HG03045 (cell line): Measurements from ENCODE around the gene FGFRL1.
"Not testable (repeated sequence)": the region's sequence is repeated elsewhere in the genome, so short reads cannot be mapped to it uniquely, and the experiment has no call there.

Source experiments
- ATAC-seq: cut with Tn5 transposase; IDR thresholded peaks from one replicate; pipeline ENCODE4 v1.9.1; 2021; ENCODE audit warnings: mild to moderate bottlenecking, moderate library complexity; ENCODE audit not compliant: unreplicated experiment

The FGFRL1 gene

DNA sequence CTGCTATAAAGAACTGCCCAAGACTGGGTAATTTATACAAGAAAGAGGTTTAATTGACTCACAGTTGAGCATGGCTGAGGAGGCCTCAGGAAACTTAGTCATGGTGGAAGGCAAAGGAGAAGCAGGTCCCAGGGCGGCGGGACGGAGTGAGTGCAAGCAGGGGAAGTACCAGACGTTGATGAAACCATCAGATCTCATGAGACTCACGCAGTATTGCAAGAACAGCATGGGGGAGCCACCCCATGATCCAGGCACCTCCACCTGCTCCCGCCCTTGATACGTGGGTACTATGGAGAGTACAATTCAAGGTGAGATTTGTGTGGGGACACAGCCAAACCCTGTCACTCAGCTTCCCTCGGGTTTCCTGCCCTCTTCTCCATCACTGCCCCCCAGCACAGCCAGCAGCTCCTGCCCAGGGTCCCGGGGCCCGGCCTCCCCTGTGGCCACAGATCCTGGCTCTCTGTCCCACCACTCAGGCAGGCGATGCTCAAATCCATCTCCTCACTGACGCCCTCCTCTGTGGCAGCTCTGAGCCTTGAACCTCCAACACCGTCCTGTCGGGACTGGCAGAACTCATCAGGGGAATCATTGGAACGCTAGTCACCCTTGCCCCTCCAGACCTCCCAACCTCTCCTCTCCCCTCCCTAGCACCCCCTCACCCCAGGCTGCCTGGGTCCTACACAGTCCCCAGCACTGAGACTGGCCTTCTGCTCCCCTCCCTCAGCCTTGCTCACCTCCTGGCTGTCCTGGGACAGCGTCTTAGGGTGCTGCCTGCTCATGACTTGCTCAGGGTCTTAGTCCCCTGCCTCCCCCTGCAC, 37.6 kb downstream of the FGFRL1 start:
- ATAC-seq: no peak

DNA sequence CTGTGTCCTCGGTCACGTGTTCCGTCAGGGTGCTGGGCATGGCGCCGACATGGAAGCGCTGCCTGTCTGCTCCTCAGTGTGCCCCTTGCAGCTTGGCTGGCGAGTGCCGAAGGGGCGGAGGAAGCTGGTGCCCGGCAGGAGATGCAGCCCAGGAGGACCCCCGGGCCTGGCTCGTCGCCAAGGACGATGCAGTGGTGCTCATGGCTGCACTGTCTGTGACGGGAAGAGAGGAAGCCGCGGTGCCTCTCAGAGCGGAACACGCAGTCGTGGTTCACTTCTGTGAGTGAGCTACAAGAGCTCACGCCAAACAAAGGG, 38.1 kb downstream of the FGFRL1 start:
- ATAC-seq: no peak

DNA sequence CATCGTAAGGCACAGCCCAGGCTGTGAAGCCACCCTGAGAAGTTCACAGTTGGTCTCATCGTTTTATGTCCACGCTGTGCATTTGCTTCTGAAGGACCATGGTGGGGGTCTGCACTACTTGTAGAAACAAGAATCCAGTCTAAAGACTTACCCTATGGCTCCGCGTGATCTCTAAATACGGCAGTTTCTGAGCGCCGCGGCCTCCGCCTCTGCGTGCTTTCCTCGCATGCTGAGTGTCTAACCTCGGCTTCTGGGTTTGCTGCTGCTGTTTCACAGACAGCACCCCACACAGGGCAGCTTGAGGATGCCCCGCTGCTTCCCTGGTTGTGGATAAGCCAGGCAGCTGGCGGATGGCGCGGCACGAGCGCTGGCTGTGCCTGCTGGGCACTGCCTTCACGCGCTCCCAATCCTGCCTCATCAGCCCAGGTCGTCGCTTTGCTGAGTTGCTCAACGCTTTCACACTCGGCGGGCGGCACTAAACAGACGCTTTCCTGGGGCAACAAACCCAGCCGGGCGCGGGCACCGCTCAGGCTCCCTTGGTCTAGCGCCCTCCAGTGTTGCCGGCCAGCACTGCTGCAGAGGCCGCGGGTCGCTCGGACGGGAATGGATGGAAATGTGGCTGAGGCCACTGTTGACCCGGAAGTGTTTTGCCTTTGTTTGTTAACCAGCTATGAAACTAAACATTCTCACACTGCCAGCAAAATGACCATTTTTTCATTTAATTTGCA, 39.2 kb downstream of the FGFRL1 start:
- ATAC-seq: no peak

DNA sequence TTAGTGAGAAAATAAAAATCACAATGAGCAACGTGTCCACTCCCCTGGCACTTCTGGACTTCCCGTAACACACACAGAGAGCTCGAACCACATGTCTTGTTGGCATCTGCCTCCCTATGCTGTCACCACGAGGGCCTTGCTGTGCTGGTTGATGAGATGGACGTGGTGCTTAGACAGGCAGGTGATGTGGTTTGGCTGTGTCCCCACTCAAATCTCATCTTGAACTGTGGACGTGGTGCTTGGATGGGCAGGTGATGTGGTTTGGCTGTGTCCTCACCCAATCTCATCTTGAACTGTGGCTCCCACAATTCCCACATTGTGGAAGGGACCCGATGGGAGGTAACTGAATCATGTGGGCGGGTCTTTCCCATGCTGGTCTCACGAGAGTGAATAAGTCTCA, 40.0 kb downstream of the FGFRL1 start:
- no peak for ATAC-seq

DNA sequence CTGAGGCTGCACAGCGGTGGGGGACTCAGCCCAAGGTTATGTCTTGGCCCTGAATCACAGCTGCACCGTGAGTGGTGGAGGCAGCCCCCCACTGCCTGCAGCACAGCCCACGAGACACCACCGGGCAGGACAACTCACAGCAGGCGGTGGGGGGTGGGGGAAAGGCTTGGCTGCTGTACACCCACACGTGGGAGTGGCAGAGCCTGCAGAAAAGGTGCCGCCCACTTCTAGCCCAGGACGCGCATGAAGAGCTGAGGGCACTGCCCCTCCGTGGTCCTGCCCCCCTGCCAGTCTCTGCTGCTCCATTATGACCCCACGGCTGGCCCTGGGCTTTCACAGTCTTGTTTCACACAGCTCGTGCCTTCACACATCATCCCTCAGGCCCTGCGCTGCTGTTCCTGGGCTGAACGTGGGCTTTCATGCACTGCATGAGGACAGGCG, 40.8 kb downstream of the FGFRL1 start:
- ATAC-seq: no peak

DNA sequence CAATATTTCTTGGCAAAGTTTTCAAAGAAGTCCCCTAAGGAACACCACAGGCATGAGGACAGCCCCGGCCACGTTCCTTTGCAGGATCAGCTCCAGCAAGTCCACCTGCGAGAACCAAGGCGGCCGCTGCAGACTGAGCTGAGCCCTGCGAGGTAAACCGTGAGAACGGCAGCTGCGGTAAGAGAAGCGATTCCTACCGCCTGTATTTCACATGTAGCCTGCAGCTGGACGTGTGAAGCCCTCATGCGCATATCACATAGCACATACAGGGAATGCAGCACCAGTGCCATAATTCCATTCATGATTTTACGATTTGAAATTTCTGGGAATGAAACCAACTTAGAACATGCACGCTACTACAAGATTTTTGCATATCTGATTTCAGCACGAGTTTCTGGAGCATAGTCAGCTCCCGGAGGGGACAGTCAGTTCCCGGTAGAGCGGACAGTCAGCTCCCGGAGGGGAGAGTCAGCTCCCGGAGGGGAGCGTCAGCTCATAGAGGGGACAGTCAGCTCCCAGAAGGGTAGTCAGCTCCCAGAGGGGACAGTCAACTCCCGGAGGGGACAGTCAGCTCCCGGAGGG, 41.7 kb downstream of the FGFRL1 start:
- no peak for ATAC-seq

DNA sequence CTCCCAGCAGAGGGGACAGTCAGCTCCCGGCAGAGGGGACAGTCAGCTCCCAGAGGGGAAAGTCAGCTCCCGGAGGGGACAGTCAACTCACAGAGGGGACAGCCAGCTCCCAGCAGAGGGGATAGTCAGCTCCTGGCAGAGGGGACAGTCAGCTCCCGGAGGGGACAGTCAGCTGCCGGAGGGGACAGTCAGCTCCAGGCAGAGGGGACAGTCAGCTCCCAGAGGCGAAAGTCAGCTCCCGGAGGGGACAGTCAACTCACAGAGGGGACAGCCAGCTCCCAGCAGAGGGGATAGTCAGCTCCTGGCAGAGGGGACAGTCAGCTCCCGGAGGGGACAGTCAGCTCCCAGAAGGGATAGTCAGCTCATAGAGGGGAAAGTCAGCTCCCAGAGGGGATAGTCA, 42.5 kb downstream of the FGFRL1 start:
- not testable (repeated sequence) for ATAC-seq

DNA sequence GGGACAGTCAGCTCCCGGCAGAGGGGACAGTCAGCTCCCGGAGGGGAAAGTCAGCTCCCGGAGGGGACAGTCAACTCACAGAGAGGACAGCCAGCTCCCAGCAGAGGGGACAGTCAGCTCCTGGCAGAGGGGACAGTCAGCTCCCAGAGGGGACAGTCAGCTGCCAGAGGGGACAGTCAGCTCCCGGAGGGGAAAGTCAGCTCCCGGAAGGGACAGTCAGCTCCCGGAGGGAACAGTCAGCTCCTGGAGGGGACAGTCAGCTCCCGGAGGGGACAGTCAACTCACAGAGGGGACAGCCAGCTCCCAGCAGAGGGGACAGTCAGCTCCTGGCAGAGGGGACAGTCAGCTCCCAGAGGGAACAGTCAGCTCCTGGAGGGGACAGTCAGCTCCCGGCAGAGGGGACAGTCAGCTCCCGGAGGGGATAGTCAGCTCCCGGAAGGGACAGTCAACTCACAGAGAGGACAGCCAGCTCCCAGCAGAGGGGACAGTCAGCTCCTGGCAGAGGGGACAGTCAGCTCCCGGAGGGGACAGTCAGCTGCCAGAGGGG, 43.3 kb downstream of the FGFRL1 start:
- not testable (repeated sequence) for ATAC-seq

DNA sequence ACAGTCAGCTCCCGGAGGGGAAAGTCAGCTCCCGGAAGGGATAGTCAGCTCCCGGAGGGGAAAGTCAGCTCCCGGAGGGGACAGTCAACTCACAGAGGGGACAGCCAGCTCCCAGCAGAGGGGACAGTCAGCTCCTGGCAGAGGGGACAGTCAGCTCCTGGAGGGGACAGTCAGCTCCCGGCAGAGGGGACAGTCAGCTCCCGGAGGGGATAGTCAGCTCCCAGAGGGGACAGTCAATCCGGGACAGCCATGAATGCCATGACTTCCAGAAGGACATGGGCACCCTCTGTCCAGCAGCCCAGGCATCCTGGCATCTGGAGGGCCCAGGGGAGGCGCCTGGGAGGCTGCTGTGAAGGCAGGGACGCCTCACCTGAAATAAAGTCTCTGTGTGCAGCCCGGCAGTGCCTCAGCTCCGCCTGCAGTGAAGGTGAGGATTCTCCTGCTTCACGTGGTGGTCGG, 43.8 kb downstream of the FGFRL1 start:
- ATAC-seq: not testable (repeated sequence)

DNA sequence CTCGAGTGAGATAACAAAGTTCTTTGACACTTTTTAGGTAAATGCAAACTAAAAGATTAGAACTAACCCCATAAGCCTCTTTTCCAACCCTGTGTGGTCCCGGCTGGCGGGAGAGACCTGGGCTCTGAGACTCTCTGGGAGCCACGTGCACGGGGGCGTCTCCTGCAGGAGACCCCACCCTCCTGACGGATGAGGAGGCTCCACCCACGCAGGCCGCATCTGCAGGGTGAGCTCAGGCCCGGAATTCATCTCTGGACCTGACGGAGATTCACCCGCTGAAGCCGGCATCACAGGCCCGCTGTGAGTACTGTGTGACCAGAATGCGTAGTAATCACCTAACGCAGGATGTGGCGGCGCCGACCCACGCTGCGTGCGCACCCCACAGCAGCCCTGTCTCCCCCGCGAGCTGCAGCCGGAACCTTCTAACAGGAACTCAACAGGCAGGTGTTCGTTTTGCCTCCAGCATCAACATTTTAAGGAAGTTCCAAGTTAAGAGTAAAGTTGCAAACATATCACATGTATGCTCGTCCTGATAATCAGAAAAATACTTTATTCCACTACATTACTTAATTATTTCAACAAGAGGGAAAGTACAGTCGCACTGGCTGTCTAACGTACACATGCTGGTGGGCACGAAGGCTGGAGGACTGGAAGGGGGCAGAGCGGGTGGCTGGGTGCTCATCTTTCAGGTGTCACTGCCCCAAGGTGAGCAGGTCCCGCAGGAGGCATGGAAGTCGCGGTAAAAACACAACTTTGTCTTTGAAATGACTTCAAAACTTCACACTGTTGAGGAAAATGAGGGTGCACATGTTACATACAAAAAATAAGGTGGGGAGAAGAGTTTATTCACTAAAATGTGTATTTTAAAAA, 44.5 kb downstream of the FGFRL1 start:
- ATAC-seq: no peak

DNA sequence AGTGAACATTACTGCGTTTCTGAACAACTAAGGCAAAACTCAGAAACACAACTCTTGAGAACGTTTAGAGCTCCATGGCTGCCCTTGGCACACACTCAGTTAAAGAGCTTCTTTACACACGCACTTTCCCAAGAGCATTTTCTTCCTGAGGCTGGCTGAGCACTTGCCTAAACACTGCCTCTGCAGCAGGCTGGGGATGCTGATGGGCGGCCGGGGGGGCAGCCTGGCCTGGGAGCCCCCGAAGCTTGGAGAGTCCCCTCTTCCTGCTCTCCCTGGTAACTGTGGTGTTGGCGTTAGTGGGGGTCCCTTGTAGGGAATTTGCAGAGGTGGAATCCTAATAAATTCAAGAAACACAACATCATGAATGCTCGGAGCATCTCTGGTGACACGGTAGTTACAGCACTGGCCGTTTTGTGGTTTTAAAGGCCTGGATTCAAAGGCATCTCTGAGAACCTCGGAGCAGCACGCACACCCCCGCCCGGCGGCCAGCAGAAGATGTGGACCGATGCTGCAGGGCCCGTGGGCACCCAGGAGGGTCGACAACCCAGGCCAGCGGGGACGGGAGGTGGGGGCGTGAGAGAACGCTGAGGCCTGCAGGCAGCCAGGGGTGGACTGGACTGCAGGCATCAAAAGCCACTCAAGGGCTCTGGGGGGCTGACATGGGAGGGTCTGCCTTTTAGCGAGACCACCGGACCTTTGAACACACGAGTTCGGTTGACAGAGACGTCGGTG, 45.4 kb downstream of the FGFRL1 start:
- ATAC-seq: no peak

DNA sequence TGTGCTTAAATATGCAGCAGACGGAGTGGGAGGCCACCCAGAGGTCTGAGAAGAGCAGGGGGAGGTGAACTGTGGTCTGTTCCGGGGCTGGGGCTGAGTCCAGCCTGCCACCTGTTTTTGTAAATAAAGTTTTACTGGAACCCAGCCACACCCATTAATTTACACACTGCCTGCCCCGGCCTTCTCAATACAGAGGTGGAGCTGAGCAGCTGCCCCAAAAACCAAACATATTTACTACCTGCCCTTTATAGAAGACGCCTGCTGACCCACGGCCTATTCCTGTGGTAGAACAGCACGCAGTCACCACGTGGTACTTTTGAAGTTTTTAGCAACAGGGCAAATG, 45.9 kb downstream of the FGFRL1 start:
- ATAC-seq: no peak

DNA sequence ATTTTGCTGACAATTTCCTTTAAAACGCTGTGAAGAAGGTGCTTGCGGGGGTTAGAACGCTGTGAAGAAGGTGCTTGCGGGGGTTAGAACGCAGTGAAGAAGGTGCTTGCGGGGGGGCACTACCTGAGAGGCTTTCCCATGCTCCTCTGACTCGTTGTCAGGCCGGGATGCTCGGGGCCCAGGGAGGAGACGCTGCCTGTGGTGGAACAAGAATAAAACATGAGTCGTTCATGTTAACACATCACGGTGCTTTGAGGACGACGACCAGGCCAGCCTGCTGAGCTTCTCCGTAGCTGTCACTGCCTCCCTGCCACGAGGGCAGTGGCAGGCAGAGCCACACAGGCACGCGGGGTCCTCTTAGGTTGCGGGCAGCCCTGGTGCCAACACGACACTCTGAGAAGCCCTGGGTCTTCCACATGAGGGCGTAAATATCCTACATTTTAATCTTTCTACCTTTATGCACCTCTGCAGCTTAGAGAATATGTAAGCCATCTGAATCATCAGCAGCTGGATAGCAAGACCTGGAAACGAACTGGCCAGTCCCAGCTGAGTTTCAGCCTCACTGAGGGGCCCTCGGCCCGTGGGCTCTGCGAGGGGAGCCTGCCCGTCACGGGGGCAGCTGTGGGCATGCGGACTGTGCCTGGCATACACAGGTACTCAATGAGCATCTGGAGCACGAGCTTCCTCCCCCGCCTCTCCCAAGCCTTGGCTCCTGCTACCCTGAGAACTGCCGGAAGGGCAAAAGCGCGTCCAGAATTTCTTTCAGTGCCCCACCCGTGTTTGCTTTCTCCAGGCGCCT, 47.0 kb downstream of the FGFRL1 start:
- ATAC-seq: no peak

DNA sequence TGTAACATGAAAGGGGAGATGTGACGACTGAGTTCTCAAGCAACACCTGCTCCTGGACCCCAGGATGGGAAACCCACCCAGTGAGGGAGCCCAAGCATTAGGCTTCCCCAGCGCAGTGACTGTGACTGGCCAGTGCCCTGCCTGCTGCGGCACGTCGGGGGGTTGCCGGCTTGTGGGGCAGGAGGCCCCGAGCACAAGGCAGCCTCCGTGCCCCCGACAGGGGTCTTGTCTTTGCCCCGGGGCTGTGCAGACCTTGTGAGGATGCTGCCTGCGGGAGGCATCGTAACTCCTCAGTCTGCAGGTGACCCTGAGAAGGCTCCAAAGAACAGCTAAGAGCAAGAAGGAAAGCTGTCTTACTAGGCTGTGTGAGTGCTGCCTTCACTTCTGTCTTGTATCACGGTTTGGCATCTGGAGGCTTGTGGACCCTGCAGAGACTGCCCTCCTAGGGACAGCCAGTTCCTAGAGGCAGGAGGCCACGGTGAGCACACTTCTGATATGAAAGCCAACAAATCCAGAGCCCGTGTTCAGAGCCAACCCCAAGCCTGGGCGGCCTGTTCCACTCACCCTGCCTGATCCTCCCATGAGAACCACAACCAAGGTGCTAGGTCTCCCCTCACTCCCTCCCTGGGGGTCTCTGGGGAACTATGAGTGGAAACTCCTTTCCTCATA, 47.7 kb downstream of the FGFRL1 start:
- no peak for ATAC-seq

DNA sequence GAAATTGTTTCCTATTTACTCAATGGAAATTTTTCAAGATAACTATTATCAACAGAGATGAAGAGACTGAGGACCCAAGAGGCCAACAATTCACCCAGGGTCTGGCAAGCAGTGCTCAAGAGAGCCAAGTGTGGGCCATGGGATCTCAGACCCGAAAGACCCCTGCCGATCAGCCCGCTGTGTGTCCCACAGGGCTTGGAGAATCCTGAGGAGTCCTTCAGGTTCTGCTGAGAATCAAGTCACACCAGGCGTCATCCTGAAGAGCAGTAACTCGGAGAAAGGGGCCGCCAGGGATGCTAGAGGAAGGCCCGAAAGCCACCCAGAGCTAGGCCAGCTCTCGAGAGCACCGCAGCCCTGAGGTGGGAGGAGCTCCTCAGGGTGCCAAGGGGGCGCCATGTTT, 48.7 kb downstream of the FGFRL1 start:
- no peak for ATAC-seq

DNA sequence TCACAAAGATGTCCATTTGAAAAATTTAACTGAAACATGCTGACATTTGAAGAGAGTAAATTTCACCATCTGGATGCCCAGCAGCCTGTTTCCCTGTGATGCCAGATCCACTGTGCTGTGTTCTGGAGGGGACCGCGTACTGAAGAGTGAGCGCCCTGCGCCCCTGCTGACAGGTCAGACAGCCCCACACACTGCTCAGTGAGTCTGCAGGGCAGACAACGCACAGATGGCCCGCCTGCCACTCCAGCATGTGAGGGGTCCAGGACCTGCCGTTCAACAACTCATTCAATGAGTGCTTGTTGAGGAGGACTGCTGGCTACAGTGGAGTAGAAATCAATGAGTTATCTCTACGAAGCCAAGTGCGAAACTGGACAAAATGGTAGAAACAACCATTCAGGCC, 49.2 kb downstream of the FGFRL1 start:
- ATAC-seq: no peak

DNA sequence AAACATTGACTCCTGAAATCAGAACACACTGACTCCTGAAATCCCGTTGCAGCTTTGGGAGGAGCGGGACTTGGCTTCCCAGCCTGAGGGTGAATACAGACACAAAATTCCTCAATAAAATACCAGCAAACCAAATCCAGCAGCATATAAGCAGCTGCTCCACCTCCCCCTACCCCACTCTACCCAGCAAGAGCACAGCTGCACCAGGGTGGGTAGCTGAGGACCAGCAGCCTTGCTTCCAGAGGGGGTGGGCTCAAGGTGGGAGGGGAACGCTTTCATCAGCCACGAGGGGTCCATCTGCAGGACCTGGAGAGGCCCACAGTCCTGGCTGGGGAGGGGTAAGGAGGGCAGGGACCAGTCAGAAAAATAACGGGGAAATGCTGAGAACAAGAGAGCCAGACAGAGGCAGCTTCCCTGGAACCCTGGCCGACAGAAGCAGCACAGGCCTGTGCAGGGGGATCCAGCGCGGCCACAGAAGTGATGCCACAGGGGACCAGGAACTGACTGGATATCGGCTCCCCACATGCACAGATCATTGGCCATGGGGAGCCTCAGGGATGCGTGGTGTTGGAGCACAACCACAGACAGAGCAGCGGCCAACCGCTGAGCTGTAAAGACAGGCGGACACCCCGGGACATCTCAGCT, 49.8 kb downstream of the FGFRL1 start:
- ATAC-seq: no peak

DNA sequence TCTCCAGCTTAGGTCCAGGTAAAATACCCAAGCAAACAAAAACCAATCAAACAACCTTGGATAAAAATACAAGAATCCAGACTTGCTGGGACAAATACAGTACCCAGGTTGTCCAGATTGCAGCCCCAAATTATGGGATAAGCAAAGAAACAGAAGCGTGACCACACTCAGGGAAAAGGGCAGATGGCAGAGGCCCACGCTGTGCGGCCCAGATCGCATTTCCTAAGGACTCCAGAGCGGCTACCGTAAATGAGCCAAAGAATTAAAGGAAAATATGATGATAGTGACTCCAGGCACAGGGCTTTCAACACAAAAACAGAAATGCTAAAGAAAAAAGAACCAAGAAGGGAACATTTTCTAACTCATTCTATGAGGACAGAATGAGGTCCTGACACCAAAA, 50.3 kb downstream of the FGFRL1 start:
- no peak for ATAC-seq
